GM20431 (cell line): ENCODE results near the gene MED10.
"Not testable (repeated sequence)": the region's sequence is repeated elsewhere in the genome, so short reads cannot be mapped to it uniquely, and the experiment has no call there.

Experiments used
- in situ Hi-C: fragments of 300-500 bp; cut with MseI, MboI; formaldehyde crosslinking; loops from one replicate; pipeline ENCODE4 v1.15.0; 2020; ENCODE audit warnings: low sequenced_read_pairs; ENCODE audit not compliant: unreplicated experiment

Gene MED10

GRCh38 chr5:6377582-6377904 is 804 bp downstream of the MED10 start:
- in situ Hi-C loops, result no loop called here

GRCh38 chr5:6376974-6377520 is 1.3 kb downstream of the MED10 start:
- in situ Hi-C loops, result no loop called here

GRCh38 chr5:6373081-6373846 is 5.1 kb downstream of the MED10 start:
- in situ Hi-C loops, result no loop called here

- in situ Hi-C loops, result no loop called here
These were observed 5.9 kb downstream of the MED10 start for GRCh38 chr5:6372251-6373080.

GRCh38 chr5:6371079-6371810 is 7.1 kb downstream of the MED10 start:
- in situ Hi-C loops, result no loop called here

GRCh38 chr5:6370580-6370979 is 7.8 kb downstream of the MED10 start:
- in situ Hi-C loops, result no loop called here

GRCh38 chr5:6365977-6366590 is 12.3 kb downstream of the MED10 start:
- in situ Hi-C loops, result no loop called here

- in situ Hi-C loops, result no loop called here
These were observed 13.0 kb downstream of the MED10 start for GRCh38 chr5:6365142-6365976.

- in situ Hi-C loops, result not testable (repeated sequence)
These were observed 14.8 kb downstream of the MED10 start for GRCh38 chr5:6363454-6364011.

GRCh38 chr5:6362846-6363245 is 15.5 kb downstream of the MED10 start:
- in situ Hi-C loops, result no loop called here

- in situ Hi-C loops, result no loop called here
These were observed 17.2 kb downstream of the MED10 start for GRCh38 chr5:6361101-6361500.

- in situ Hi-C loops, result no loop called here
These were observed 17.8 kb downstream of the MED10 start for GRCh38 chr5:6360323-6361072.

- in situ Hi-C loops, result no loop called here
These were observed 18.6 kb downstream of the MED10 start for GRCh38 chr5:6359555-6360322.

- in situ Hi-C loops, result no loop called here
These were observed 19.9 kb downstream of the MED10 start for GRCh38 chr5:6358434-6358820.

GRCh38 chr5:6357817-6358433 is 20.4 kb downstream of the MED10 start:
- in situ Hi-C loops, result not testable (repeated sequence)

GRCh38 chr5:6356578-6357164 is 21.7 kb downstream of the MED10 start:
- in situ Hi-C loops, result no loop called here

GRCh38 chr5:6355294-6355693 is 23.1 kb downstream of the MED10 start:
- in situ Hi-C loops, result no loop called here
